Fibroblast of skin of left quadriceps (primary cell): ENCODE data around the gene GOLGA2.
A peak's percentile ranks its signal among the peaks of the same experiment; 100 is the strongest.

ENCODE experiments used
- DNase-seq, 2 experiments: peaks; one replicate each; pipeline ENCODE4 v3.0.0-alpha.2; 2013; ENCODE audit warnings: low read depth in 2 of 2

The GOLGA2 gene

DNA sequence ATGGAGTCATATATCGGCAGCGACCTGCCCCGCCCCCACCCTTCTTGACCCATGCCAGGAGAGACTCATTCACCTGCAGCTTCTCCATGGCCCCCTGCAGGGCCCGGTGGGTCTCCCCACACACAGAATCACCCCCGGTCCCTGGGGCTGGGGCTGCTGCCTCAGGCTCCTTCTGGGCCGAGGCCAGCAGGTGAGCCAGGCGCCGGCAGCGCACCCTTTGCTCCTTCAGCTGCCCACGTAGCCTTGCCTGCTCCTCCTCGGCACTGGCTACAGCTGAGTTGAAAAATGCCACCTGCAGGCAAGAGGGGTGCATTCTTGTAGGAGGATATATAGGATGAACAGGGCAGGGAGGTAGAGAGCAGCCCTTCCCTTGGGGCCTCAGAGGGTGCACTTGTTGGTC lies 17.9 kb downstream of the GOLGA2 start:
- DNase-seq, result no peak

DNA sequence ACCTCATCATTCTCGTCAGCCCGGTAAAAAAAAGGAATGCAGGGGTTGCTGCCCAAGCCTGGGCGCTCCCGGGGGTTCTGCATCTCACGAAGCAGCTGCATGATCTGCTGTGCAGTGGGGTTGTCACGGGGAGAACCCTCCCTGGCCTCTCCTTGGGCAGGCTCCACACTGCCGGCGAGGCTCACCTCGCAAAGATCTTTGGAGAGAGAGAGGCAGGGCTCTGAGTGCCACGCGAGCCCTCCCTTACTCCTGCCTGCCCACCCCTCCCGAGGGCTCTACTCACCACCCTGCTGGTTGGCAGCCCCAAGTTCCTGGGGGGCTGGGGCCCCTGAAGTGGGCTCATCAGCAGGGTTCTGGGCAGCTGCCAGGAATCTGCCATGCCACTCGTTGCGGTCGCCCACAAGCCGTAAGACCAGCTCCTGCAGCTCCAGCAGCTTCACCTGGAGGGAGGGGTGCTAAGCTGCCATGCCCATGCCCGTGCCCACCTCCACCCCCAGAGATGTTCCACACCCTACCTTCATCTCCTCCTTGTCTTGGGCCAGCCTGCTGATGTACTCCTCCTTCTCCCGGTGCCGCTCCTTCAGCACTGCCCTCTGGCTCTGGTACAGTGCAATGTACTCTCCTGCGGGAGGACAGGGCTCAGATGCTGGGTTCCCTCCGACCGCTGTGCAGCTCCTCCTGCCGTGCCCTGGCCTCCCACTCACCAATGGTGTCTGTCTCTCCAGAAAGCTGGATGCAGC lies 18.6 kb downstream of the GOLGA2 start:
- no peak for DNase-seq

DNA sequence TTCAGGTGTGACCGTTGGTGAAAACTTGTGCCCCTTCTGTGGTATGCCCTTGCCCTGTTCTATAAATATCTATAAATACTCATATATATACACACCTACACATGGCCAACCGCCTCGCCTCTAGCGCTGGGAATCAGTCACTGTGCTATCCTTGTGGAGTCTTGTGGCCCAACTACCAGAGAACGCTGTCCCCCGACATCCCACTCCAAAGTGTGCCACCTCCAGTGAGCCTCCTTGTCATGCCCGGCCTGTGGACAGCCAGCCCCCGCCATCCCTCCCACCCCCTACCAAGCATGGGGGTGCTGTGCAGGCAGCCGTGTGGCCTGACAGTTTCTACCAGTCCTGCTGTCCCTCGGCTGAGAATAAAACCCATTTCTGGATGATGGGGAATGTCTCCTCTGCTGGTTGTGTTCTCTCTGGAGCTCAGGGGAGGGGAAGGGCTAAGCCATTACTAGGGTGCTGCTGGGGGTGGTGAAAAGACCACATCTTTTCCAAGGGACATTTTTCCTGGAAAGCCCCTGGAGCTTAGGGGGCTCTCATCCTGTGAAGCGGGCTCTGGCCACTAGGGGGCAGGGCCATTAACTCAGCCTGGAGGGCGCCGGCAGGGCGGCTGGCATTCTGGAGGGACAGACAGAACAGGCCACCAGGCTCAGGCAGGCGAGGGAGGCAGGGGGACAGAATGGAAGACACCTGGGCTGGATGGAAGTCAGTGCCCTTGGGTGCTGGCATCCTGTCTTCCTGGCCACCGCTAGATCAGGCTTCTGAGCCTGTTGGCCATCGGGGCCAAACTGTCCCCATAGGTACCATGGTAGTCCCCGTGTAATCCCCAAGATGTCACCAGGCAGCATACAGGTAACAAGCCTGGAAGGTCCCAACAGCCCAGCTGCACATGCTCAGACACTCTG lies 20.7 kb downstream of the GOLGA2 start:
- no peak for DNase-seq

DNA sequence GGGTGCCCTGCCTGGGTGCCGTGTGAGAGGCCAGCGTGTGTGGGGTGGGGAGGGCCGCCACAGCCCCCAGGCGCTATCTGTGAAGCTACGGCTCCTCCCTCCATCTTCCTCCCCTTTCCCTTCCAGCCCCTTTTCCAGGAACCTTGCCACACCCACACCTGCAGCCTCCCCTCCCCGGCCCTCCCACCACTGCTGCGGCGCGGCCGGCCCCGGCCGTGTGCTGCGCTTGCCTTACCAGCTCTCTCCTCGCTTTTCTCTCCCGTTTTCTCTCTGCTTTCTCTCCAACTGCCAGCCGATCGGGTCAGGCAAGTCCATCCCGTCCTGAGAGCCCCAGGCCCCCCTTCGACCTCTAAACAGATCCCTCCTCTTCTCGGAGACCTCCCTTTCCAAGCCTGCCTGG lies 21.4 kb downstream of the GOLGA2 start:
- DNase-seq, result no peak

DNA sequence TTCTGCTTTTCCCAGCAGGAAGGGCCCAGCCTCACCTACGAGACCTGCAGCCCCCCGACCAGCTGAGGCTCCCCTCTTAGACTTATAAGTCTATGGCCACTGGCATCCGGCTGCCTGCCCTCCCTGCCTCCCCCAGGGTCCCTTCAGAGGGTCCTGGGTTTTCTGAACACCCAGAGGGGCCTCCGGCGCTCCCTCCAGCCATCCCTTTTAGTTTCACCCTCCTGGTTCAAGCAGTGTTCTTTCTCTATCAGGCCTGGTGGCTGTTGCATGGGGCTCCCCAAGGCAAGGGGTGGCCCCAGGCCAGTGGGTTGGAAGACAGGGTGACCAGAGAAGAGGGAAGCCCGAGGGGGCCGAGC lies 21.8 kb downstream of the GOLGA2 start:
- DNase-seq, result no peak

DNA sequence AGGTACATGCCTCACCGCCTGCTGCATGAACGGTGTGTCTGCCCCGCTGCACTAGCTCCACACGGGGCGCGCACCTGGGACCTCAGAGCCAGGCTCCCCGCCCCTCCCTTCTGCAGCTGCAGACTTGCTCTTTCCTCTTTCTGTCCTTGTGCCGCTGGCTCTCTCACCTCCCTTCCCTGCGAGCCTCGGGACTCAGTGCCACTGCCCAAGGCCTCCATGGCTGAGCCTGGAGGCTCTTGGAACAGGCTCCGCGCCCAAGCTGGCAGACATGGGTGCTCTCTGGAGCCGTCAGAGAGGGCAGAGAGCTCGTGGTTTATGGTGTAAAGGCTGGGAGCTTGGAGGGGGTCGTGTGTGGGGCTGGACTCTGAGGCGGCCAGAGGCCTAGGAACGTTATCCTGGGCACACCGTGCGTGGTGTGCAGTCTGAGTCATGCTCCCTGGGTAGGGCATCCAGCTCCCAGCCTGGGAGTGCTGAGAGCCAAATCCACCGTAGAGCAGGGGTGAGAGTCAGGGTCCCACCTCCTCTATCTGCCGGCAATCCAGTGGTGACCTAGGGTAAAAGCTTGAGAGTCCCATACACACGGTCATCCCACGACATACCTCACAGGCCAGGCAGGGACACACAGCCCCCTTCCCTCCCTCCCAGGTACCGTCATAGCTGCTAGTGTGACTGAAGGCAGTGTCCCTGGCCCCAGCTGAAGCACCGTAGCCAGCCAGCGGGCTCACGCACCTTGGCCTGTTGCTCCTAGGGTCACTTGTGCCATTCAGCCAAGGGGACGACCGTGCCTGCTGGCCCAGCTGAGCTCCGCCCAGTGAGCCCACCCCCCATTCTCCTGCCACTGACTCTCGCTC lies 22.4 kb downstream of the GOLGA2 start:
- DNase-seq, result no peak

- no peak for DNase-seq
Measured at GRCh38 chr9:128252317-128253139, 23.3 kb downstream of the GOLGA2 start.

- DNase-seq, result no peak
Measured at GRCh38 chr9:128251732-128252100, 24.1 kb downstream of the GOLGA2 start.

DNA sequence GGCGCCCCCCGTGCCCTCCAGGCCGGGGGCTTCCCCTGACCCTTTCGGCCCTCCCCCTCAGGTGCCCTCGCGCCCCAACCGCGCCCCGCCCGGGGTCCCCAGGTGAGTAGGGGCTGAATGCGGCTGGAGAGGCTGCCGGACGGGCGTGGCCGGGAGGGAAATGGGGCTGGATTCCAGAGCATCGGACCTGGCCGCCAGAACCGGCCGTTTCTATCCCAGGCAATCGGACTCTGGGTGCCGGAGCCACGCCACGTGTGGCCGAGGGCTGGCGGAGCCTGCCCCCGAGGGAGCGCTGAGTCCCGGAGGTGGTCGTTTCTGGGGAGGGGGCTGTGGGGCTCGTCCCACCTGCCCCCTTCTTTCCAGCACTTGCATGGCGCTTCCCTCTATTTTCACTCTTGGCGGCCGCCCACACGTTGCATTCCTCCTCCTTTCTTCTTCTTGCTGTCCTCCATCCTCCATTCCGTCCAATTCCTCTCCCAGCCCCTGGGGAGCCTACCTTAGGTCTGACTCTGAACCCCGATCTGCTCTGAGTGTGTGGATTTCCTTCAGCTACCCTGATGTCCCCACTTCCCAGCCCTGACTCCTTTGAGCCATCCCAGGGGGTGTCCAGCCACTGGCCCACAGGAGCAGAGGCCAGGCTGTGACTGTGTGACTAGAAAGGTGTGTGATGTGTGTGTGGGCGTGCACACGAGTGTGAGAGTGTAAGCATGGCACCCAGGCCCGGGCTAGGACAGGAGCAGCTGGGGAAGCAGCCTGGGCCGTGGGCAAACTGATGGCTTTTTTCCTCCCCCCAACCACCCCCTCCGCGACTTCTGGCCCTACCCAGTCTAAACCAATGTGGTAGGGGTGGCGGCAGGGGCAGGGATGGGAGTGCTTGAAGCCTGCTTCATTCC lies 24.7 kb downstream of the GOLGA2 start:
- no peak for DNase-seq

GRCh38 chr9:128249908-128250838 lies 25.6 kb downstream of the GOLGA2 start:
- DNase-seq, result peak in 1 of 2 experiments; percentile 27

DNA sequence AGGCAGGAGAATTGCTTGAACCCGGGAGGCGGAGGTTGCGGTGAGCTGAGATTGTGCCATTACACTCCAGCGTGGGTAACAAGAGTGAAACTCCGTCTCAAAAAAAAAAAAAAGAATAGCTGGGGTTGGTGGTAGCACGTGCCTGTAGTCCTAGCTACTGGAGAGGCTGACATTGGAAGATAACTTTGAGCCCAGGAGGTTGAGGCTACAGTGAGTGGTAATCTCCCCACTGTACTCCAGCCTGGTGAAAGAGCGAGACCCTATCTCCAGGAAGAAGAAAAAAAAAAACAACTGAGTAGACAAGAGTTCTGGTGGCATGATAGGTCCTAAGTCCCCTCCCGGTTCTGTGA lies 26.3 kb downstream of the GOLGA2 start:
- DNase-seq, result no peak

- no peak for DNase-seq
Measured at GRCh38 chr9:128247226-128247803, 28.5 kb downstream of the GOLGA2 start.

- no peak for DNase-seq
Measured at GRCh38 chr9:128246471-128246870, 29.3 kb downstream of the GOLGA2 start.

DNA sequence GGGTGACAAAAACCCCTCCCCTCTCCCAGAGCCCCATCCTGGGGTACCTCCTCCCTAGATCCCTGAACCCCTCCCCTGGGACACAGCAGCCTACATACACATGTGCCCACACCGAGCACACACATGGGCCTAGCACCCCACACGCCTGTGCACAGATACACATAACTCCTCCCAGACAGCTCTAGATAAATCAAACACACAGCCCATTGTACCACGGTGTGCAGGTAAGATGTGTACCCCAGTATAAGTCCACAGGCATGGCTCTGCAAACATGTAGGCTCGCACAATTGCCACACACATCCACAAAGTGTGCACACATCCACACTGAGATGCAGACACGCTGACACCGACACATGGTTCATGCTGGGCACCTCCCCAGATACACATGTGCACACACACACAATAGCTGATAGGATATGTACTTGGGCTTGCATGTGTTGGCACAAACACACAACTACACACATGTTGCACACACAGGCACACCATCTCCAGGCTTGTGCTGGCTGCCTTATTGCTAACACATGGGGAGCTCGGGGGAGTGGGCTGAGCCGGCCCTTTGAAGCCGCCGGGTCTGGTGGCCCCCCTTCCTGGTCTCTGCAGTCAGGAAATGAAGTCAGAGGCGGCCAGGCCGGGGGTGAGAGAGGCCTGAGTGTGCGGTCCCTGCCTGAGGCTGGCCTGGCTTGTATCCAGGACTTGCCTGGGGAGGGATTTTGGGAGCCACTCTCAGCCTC lies 30.2 kb downstream of the GOLGA2 start:
- peak; percentile 56 to 58 for DNase-seq

DNA sequence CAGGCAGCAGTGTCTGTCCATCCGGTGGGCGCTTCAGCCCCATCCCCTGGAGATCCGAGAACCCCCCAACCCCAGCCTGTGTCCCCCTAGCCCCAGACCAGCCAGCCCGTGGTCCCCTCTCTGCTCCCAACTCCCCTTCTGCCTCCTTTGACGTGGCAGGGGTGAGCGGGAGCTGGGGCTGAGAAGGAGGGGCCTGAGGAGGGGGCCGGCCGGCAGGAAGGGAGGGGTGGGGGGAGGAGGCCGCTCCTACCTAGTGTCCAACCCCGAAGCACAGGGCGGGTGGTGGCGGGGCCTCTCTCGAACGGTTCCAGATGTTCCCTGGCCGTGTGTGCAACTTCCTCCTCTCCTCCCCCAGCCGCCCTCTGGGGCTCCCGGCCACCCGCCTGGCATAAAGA lies 31.0 kb downstream of the GOLGA2 start:
- peak; percentile 91 for DNase-seq

- no peak for DNase-seq
Measured at GRCh38 chr9:128244091-128244836, 31.5 kb downstream of the GOLGA2 start.

DNA sequence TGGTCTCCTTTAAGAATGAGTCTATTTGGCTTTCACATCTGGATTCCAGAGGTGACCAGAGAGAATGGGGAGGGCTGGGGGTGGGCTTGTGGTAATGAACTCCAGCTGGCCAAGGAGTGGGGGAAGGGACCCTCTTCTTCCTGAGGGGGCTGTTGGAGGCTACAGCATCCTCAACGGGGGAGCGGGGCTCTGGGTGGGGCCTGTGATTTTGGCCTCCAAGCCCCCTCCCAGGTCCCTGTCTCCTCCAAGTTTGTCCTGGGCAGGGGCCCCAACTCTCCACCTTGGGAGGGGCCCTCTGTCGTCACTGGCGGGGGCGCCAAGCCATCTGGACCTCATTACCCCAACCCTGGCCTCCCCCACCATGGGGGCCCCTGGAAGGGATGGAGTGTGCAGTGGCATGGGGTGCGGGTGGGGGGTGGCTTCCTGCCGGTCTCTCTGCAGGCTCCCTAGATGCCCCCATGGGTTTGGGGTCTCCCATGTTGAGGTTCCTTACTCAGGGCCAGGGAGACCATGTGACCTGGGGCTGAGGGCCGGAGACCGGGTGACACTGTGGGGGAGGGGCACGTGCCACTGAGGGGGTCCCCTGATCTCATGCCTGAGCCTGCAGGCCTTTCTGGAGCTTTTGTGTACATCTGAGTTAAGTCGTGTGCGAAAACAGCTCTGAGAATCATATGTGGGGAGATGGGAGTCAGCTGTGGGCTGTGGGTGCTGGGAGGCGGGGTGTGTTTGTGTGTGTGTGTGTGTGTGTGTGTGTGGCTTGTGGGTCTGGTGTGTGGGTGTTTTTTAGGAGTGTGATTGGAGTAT lies 32.4 kb downstream of the GOLGA2 start:
- peak; percentile 72 to 73 for DNase-seq
